Lower lobe of right lung (tissue), 2 donors: ENCODE measurements around the gene EMID1. TPM values are rescaled to one million over a fixed set of nuclear protein-coding genes. Genes with fewer than 3 reads are reported as not detected.

Experiments
- ATAC-seq, 2 donors: fragments of 200-7000 bp; cut with Tn5 transposase; one replicate each; pipeline ENCODE4 v1.9.1; 2020 to 2022; ENCODE audit warnings: mild to moderate bottlenecking in 2 of 2, moderate library complexity in 2 of 2
- DNase-seq: peaks from one replicate; pipeline ENCODE4 v3.0.0-alpha.2; 2020
- H3K27ac ChIP-seq: fragments of 200-600 bp; one replicate; pipeline ENCODE4 v1.8.0; 2022
- H3K27me3 ChIP-seq: fragments of 200-600 bp; one replicate; pipeline ENCODE4 v1.8.0; 2022; ENCODE audit warnings: low read depth
- H3K36me3 ChIP-seq: fragments of 200-600 bp; one replicate; pipeline ENCODE4 v1.8.0; 2022; ENCODE audit warnings: mild to moderate bottlenecking
- H3K4me1 ChIP-seq: fragments of 200-600 bp; one replicate; pipeline ENCODE4 v1.8.0; 2022
- H3K4me3 ChIP-seq: fragments of 200-600 bp; one replicate; pipeline ENCODE4 v1.8.0; 2022; ENCODE audit warnings: mild to moderate bottlenecking
- H3K9me3 ChIP-seq: fragments of 200-600 bp; one replicate; pipeline ENCODE4 v1.8.0; 2022
- CTCF ChIP-seq: fragments of 200-600 bp; IDR thresholded peaks from one replicate; pipeline ENCODE4 v1.8.0; 2022; ENCODE audit warnings: antibody characterized with exemption, mild to moderate bottlenecking
- intact Hi-C: fragments of 100-400 bp; cut with DNase I; formaldehyde crosslinking; loops from one replicate; pipeline ENCODE4 v1.11.0; 2022
- total RNA-seq: library from RNA; stranded (reverse); fragmentation: NEBNext Ultra II Directional; extraction: Animal tissue kit (Norgen Biotek cat#: 25700); gene quantifications from one replicate; pipeline ENCODE4 v1.2.1, GENCODE V29; 2021
- donor health status: DM: no; HTN: yes; CAD: no; lungs with severe emphysema.

EMID1 gene
- total RNA-seq, 1 donor from 2014 or later, result 8.2 TPM

GRCh38 chr22:29288837-29289236 lies 83.1 kb downstream of the EMID1 start:
- TF ChIP-seq CTCF, result no peak
- H3K27me3 ChIP-seq, result no peaks in the 10 kb centered on the region
- H3K4me3 ChIP-seq, result no peak overlapping the region
- DNase-seq (no peak), ATAC-seq (no peak)
- no peaks in the 10 kb centered on the region for H3K4me1 ChIP-seq
- H3K9me3 ChIP-seq, result no peaks in the 10 kb centered on the region
- H3K36me3 ChIP-seq, result peaks cover 100% of the 10 kb centered on the region
- intact Hi-C loops, result no loop called here
- H3K27ac ChIP-seq, result no peak overlapping the region

- DNase-seq (no peak), ATAC-seq (no peak)
- H3K27me3 ChIP-seq, result no peaks in the 10 kb centered on the region
- H3K4me3 ChIP-seq, result no peak overlapping the region
- intact Hi-C loops, result no loop called here
- H3K4me1 ChIP-seq, result no peaks in the 10 kb centered on the region
- H3K27ac ChIP-seq, result no peak overlapping the region
- no peak for TF ChIP-seq CTCF
- H3K9me3 ChIP-seq, result no peaks in the 10 kb centered on the region
- H3K36me3 ChIP-seq, result peaks cover 100% of the 10 kb centered on the region
Observed at GRCh38 chr22:29290061-29290460, 84.4 kb downstream of the EMID1 start.

GRCh38 chr22:29291215-29291614 lies 85.5 kb downstream of the EMID1 start:
- Histone ChIP-seq H3K36me3 (peaks cover 100% of the 10 kb centered on the region), H3K27ac (no peak overlapping the region), H3K4me1 (no peaks in the 10 kb centered on the region), H3K27me3 (no peaks in the 10 kb centered on the region), H3K9me3 (no peaks in the 10 kb centered on the region), H3K4me3 (no peak overlapping the region)
- intact Hi-C loops, result no loop called here
- DNase-seq (no peak), ATAC-seq (no peak)
- no peak for TF ChIP-seq CTCF

- Histone ChIP-seq H3K27ac (no peak overlapping the region), H3K27me3 (no peaks in the 10 kb centered on the region), H3K4me3 (no peak overlapping the region), H3K36me3 (peaks cover 100% of the 10 kb centered on the region), H3K9me3 (no peaks in the 10 kb centered on the region), H3K4me1 (no peaks in the 10 kb centered on the region)
- TF ChIP-seq CTCF, result no peak
- ATAC-seq (no peak), DNase-seq (no peak)
- intact Hi-C loops, result no loop called here
Observed at GRCh38 chr22:29292379-29292778, 86.7 kb downstream of the EMID1 start.

- Histone ChIP-seq H3K4me1 (peaks cover 9% of the 10 kb centered on the region), H3K4me3 (no peak overlapping the region), H3K36me3 (peaks cover 76% of the 10 kb centered on the region), H3K27ac (no peak overlapping the region), H3K9me3 (no peaks in the 10 kb centered on the region), H3K27me3 (no peaks in the 10 kb centered on the region)
- intact Hi-C loops, result no loop called here
- ATAC-seq (no peak), DNase-seq (no peak)
- no peak for TF ChIP-seq CTCF
Observed at GRCh38 chr22:29298641-29299040, 92.9 kb downstream of the EMID1 start.
